MCF 10A (cell line): ENCODE measurements around the gene SH2D1B. TPM values are rescaled to one million over a fixed set of nuclear protein-coding genes. Genes with fewer than 3 reads are reported as not detected.

Experiments used
- BruUV-seq: library from RNA; stranded (reverse); fragments of 400-500 nt; replicated peaks from 2 replicates; lab custom pipeline; 2021; lab: Mats Ljungman, UMichigan
- CTCF ChIA-PET: fragments of 300-600 bp; sonication (Branson Sonifier 250); formaldehyde crosslinking; extraction: SDS; loops from one replicate; lab custom pipeline; 2021; ENCODE audit warnings: antibody characterized with exemption, inconsistent platforms; lab: Yijun Ruan, JAX
- POLR2A ChIA-PET: fragments of 300-600, 350-650 bp; sonication (Branson Sonifier 250); formaldehyde crosslinking; extraction: SDS; loops from one replicate; lab custom pipeline; 2020; ENCODE audit warnings: antibody characterized with exemption, inconsistent platforms; lab: Yijun Ruan, JAX
- DNase-seq: peaks from one replicate; pipeline ENCODE4 v3.0.0-alpha.2; 2018; ENCODE audit not compliant: unreplicated experiment
- H3K27ac Mint-ChIP-seq: one replicate; pipeline ENCODE4 v1.8.0; 2022; ENCODE audit warnings: mild to moderate bottlenecking, low read depth, mixed read lengths; ENCODE audit not compliant: unreplicated experiment
- H3K27me3 Mint-ChIP-seq: one replicate; pipeline ENCODE4 v1.8.0; 2022; ENCODE audit warnings: mixed read lengths; ENCODE audit not compliant: insufficient read depth, unreplicated experiment
- H3K36me3 Mint-ChIP-seq: one replicate; pipeline ENCODE4 v1.8.0; 2022; ENCODE audit warnings: mild to moderate bottlenecking, moderate library complexity, mixed read lengths; ENCODE audit not compliant: insufficient read depth, unreplicated experiment
- H3K4me1 Mint-ChIP-seq: one replicate; pipeline ENCODE4 v1.8.0; 2022; ENCODE audit warnings: mixed read lengths; ENCODE audit not compliant: insufficient read depth, unreplicated experiment
- H3K4me3 Mint-ChIP-seq: one replicate; pipeline ENCODE4 v1.8.0; 2022; ENCODE audit warnings: mild to moderate bottlenecking, moderate library complexity, mixed read lengths; ENCODE audit not compliant: unreplicated experiment
- H3K9me3 Mint-ChIP-seq: one replicate; pipeline ENCODE4 v1.8.0; 2022; ENCODE audit warnings: mixed read lengths; ENCODE audit not compliant: unreplicated experiment
- intact Hi-C: fragments of 100-400 bp; cut with micrococcal nuclease; formaldehyde crosslinking; loops from 2 replicates; pipeline ENCODE4 v1.14.1; 2022
- total RNA-seq: library from RNA; stranded (reverse); gene quantifications from 2 replicates; pipeline ENCODE4 v1.2.3, GENCODE V29; 2022
- TF ChIP-seq, protein P1 (sequence below): fragments of 200-600 bp; IDR thresholded peaks from one replicate; pipeline ENCODE4 v1.8.0; 2022; ENCODE audit warnings: antibody characterized with exemption, mild to moderate bottlenecking; ENCODE audit not compliant: unreplicated experiment

The SH2D1B gene
- total RNA-seq, 1 experiment from 2014 or later: not detected

GRCh38 chr1:162371611-162372010 is 40.3 kb downstream of the SH2D1B start:
- Mint-ChIP-seq H3K9me3 (no peaks in the 10 kb centered on the region), H3K4me3 (peak overlapping the region; percentile 3), H3K27me3 (no peaks in the 10 kb centered on the region), H3K36me3 (peaks cover 6% of the 10 kb centered on the region), H3K4me1 (peaks cover 28% of the 10 kb centered on the region), H3K27ac (peak overlapping the region; percentile 92)
- ChIA-PET CTCF (interaction anchor here (0.6 to 5.0 kb wide), 11 partner anchors 9 to 180 kb away, joined by 3 to 45 read pairs (median 4); partner anchors contain the start of gene C1orf226), POLR2A (interaction anchor here (0.8 to 4.6 kb wide), 12 partner anchors 8 to 645 kb away, joined by 3 to 77 read pairs (median 4); partner anchors contain the start of gene C1orf226)
- no TSS peak for BruUV-seq
- intact Hi-C loops: no loop called here
- TF ChIP-seq, protein P1, sequence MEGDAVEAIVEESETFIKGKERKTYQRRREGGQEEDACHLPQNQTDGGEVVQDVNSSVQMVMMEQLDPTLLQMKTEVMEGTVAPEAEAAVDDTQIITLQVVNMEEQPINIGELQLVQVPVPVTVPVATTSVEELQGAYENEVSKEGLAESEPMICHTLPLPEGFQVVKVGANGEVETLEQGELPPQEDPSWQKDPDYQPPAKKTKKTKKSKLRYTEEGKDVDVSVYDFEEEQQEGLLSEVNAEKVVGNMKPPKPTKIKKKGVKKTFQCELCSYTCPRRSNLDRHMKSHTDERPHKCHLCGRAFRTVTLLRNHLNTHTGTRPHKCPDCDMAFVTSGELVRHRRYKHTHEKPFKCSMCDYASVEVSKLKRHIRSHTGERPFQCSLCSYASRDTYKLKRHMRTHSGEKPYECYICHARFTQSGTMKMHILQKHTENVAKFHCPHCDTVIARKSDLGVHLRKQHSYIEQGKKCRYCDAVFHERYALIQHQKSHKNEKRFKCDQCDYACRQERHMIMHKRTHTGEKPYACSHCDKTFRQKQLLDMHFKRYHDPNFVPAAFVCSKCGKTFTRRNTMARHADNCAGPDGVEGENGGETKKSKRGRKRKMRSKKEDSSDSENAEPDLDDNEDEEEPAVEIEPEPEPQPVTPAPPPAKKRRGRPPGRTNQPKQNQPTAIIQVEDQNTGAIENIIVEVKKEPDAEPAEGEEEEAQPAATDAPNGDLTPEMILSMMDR: no peak
- DNase-seq: no peak

- peaks cover 37% of the 10 kb centered on the region for H3K4me1 Mint-ChIP-seq
- H3K9me3 Mint-ChIP-seq: no peaks in the 10 kb centered on the region
- BruUV-seq: no TSS peak
- H3K4me3 Mint-ChIP-seq: no peak overlapping the region
- intact Hi-C loops: no loop called here
- no peaks in the 10 kb centered on the region for H3K27me3 Mint-ChIP-seq
- peaks cover 6% of the 10 kb centered on the region for H3K36me3 Mint-ChIP-seq
- no peak overlapping the region for H3K27ac Mint-ChIP-seq
- POLR2A ChIA-PET: interaction anchor here (0.8 to 4.6 kb wide), 5 partner anchors 11 to 34 kb away, joined by 3 to 77 read pairs (median 9); partner anchors contain the start of gene C1orf226
- CTCF ChIA-PET: interaction anchor here (0.6 to 5.0 kb wide), 10 partner anchors 10 to 315 kb away, joined by 3 to 45 read pairs (median 4); partner anchors contain the start of gene C1orf226
- DNase-seq: no peak
- TF ChIP-seq, protein P1: no peak
Measured at GRCh38 chr1:162370721-162371120, 41.2 kb downstream of the SH2D1B start.

DNA sequence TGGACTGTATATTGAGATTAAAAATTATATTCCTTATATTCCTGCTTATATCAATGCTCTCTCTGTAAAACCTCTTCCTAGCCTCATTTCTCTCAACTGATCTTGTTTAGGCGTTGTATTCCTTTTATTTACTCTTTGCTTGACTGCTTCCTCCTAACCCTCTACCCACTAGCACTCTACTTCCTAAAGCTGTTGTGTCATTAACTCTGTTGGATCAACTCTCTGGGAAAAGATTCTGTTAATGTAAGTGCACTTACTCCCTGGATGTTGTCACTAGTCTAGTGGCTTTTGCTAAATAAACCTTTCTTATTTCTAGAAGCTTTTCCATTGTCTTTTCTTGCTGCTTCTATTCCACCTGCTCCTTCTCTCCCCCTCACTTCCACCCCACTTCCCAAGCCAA is 41.8 kb downstream of the SH2D1B start:
- Mint-ChIP-seq H3K4me3 (no peak overlapping the region), H3K9me3 (no peaks in the 10 kb centered on the region), H3K36me3 (peaks cover 6% of the 10 kb centered on the region), H3K27ac (no peak overlapping the region), H3K4me1 (peaks cover 38% of the 10 kb centered on the region), H3K27me3 (no peaks in the 10 kb centered on the region)
- ChIA-PET POLR2A (interaction anchor here (4.6 kb wide), 1 partner anchor 11 kb away, joined by 77 read pairs; the partner anchor contains the start of gene C1orf226), CTCF (interaction anchor here (0.6 to 5.0 kb wide), 5 partner anchors 12 to 314 kb away, joined by 3 to 45 read pairs (median 8); partner anchors contain the start of gene C1orf226)
- intact Hi-C loops: no loop called here
- no peak for DNase-seq
- TF ChIP-seq, protein P1: no peak
- no TSS peak for BruUV-seq

- H3K36me3 Mint-ChIP-seq: peaks cover 6% of the 10 kb centered on the region
Measured at GRCh38 chr1:162369571-162369970, 42.4 kb downstream of the SH2D1B start.

More at GRCh38 chr1:162369571-162369970, 42.4 kb downstream of the SH2D1B start:
- DNase-seq: no peak
- BruUV-seq: no TSS peak
- intact Hi-C loops: no loop called here
- H3K27ac Mint-ChIP-seq: no peak overlapping the region
- no peaks in the 10 kb centered on the region for H3K27me3 Mint-ChIP-seq
- ChIA-PET POLR2A (interaction anchor here (1.2 kb wide), 1 partner anchor 192 kb away, joined by 3 read pairs; the partner anchor contains the start of gene UAP1), CTCF (interaction anchor here (1.5 to 5.0 kb wide), 3 partner anchors 10 to 21 kb away, joined by 6 to 45 read pairs (median 21); partner anchors contain the start of gene C1orf226)
- TF ChIP-seq, protein P1: no peak
- H3K4me1 Mint-ChIP-seq: peaks cover 42% of the 10 kb centered on the region
- no peaks in the 10 kb centered on the region for H3K9me3 Mint-ChIP-seq
- H3K4me3 Mint-ChIP-seq: no peak overlapping the region
